Measurements from ENCODE around the gene MME. TPM values are rescaled to one million over a fixed set of nuclear protein-coding genes. Genes with fewer than 3 reads are reported as not detected.

MME gene
- total and polyA plus RNA-seq, 2 of the 4 experiments (the other 2 are of a cell fraction): 11.7 to 22.8 TPM

- Histone ChIP-seq H3K79me1 (ENCODE audit: low read depth in 1 of 2, low read length in 2 of 2) (no peaks in the 10 kb centered on the region), H4K91ac (ENCODE audit: insufficient read depth, low read depth, low read length) (no peak overlapping the region), H2AFZ (replicated peaks; ENCODE audit: low read length, poor library complexity) (no peak overlapping the region), H4K5ac (ENCODE audit: low read depth, low read length) (no peak overlapping the region), H2AK9ac (replicated peaks; ENCODE audit: low read depth, low read length, poor library complexity) (no peak overlapping the region), H2AK5ac (ENCODE audit: low read depth, low read length) (no peak overlapping the region), H3K27ac (ENCODE audit: insufficient read depth, low read length) (no peak overlapping the region), H3K4ac (ENCODE audit: low read depth, low read length) (no peak overlapping the region), H2BK120ac (ENCODE audit: low read depth, low read length) (no peak overlapping the region), H3K9ac (ENCODE audit: low read depth, low read length) (no peak overlapping the region), H3K56ac (ENCODE audit: extremely low read depth, insufficient read depth, low read length) (no peak overlapping the region), H3K9me3 (ENCODE audit: control insufficient read depth, insufficient read depth, low read length) (peaks cover 10% of the 10 kb centered on the region), H2BK15ac (ENCODE audit: low read depth, low read length) (no peak overlapping the region), H3K4me1 (ENCODE audit: control insufficient read depth, insufficient read depth, low read length) (no peaks in the 10 kb centered on the region), H3K27me3 (ENCODE audit: control insufficient read depth, insufficient read depth, low read length) (no peaks in the 10 kb centered on the region), H2BK20ac (ENCODE audit: low read depth, low read length) (no peak overlapping the region), H3K9me1 (ENCODE audit: insufficient read depth, low read length) (no peaks in the 10 kb centered on the region), H4K8ac (ENCODE audit: low read depth in 2 of 2, low read length in 2 of 2) (no peak overlapping the region), H3K4me3 (ENCODE audit: insufficient read depth, low read depth, low read length) (no peak overlapping the region), H3K4me2 (ENCODE audit: low read depth, low read length) (no peak overlapping the region), H3K23ac (ENCODE audit: low read depth, low read length) (no peak overlapping the region), H2BK5ac (ENCODE audit: low read depth, low read length, poor library complexity, severe bottlenecking) (no peak overlapping the region), H4K20me1 (ENCODE audit: insufficient read depth, low read length) (no peaks in the 10 kb centered on the region), H3K36me3 (ENCODE audit: control insufficient read depth, insufficient read depth, low read length) (no peaks in the 10 kb centered on the region), H3K18ac (ENCODE audit: low read depth, low read length) (no peak overlapping the region), H3K14ac (replicated peaks; ENCODE audit: low read depth, low read length) (no peak overlapping the region)
- WGBS, 2 experiments (ENCODE audit: extremely low coverage in 2 of 2, insufficient read length in 1 of 2): no CpG with 5 or more reads among the region's 2 CpGs
- ATAC-seq (ENCODE audit: low read depth) (no peak), DNase-seq (no peak)
- in situ Hi-C loops (cut with MboI; ENCODE audit: low sequenced_read_pairs) (no loop called here), intact Hi-C loops (cut with micrococcal nuclease) (no loop called here), dilution Hi-C loops (cut with HindIII; ENCODE audit: low sequenced_read_pairs, unreplicated experiment) (no loop called here)
- BruUV-seq (replicated peaks): no TSS peak
- CTCF ChIA-PET: no interaction called here
- TF ChIP-seq MXI1 (IDR thresholded peaks at IDR 0.05; ENCODE audit: borderline replicate concordance, low read depth, low read length) (no peak), CHD1 (IDR thresholded peaks at IDR 0.05; ENCODE audit: low read depth, low read length) (no peak), USF2 (IDR thresholded peaks at IDR 0.05; ENCODE audit: low read depth, low read length) (no peak), MAFK (IDR thresholded peaks at IDR 0.05; ENCODE audit: low read depth, low read length) (no peak), MAZ (IDR thresholded peaks at IDR 0.05; ENCODE audit: borderline replicate concordance, low read depth, low read length) (no peak), RAD21 (IDR thresholded peaks at IDR 0.05; ENCODE audit: low read length) (no peak), CTCF (conservative IDR thresholded peaks at IDR 0.05; ENCODE audit: low read depth, low read length) (no peak), CEBPB (IDR thresholded peaks at IDR 0.05; ENCODE audit: low read depth, low read length) (no peak), SMC3 (IDR thresholded peaks at IDR 0.05; ENCODE audit: low read depth, low read length) (no peak), RCOR1 (IDR thresholded peaks at IDR 0.05; ENCODE audit: insufficient replicate concordance, low read length) (no peak), RFX5 (IDR thresholded peaks at IDR 0.05; ENCODE audit: low read depth, low read length) (no peak), FOS (IDR thresholded peaks at IDR 0.05; ENCODE audit: low read depth, low read length) (no peak), ELK1 (IDR thresholded peaks at IDR 0.05; ENCODE audit: borderline replicate concordance, low read depth, low read length) (no peak), BHLHE40 (IDR thresholded peaks at IDR 0.05; ENCODE audit: low read depth, low read length) (no peak), POLR2A (IDR thresholded peaks at IDR 0.05; ENCODE audit: low read depth, low read length) (no peak)
- POLR2A ChIA-PET (ENCODE audit: unreplicated experiment): no interaction called here
Measured at GRCh38 chr3:155052470-155052869, 27.6 kb upstream of the MME start.
